Fibroblast of upper back skin (primary cell): ENCODE measurements around the gene UBE2O.

ENCODE experiments used
- DNase-seq: peaks from one replicate; pipeline ENCODE4 v3.0.0-alpha.2; 2013

Gene UBE2O

GRCh38 chr17:76437467-76438402 lies 15.2 kb downstream of the UBE2O start:
- no peak for DNase-seq

- DNase-seq, result no peak
Measured at GRCh38 chr17:76435751-76436150, 17.2 kb downstream of the UBE2O start.

- DNase-seq, result no peak
Measured at GRCh38 chr17:76434870-76435269, 18.1 kb downstream of the UBE2O start.

- no peak for DNase-seq
Measured at GRCh38 chr17:76433693-76434092, 19.3 kb downstream of the UBE2O start.

- DNase-seq, result no peak
Measured at GRCh38 chr17:76432712-76433336, 20.1 kb downstream of the UBE2O start.

GRCh38 chr17:76432004-76432403 lies 20.9 kb downstream of the UBE2O start:
- DNase-seq, result no peak

- DNase-seq, result no peak
Measured at GRCh38 chr17:76431509-76431908, 21.4 kb downstream of the UBE2O start.

- no peak for DNase-seq
Measured at GRCh38 chr17:76428511-76428910, 24.4 kb downstream of the UBE2O start.

- peak; percentile 33 for DNase-seq
Measured at GRCh38 chr17:76427501-76428231, 25.3 kb downstream of the UBE2O start.

GRCh38 chr17:76426853-76427252 lies 26.1 kb downstream of the UBE2O start:
- DNase-seq, result no peak

GRCh38 chr17:76422860-76423259 lies 30.1 kb downstream of the UBE2O start:
- no peak for DNase-seq

- no peak for DNase-seq
Measured at GRCh38 chr17:76422406-76422805, 30.5 kb downstream of the UBE2O start.

- DNase-seq, result peak; percentile 39
Measured at GRCh38 chr17:76421044-76421407, 31.9 kb downstream of the UBE2O start.

- no peak for DNase-seq
Measured at GRCh38 chr17:76420356-76421043, 32.5 kb downstream of the UBE2O start.

GRCh38 chr17:76419576-76420260 lies 33.2 kb downstream of the UBE2O start:
- no peak for DNase-seq

- DNase-seq, result peak; percentile 6
Measured at GRCh38 chr17:76417499-76418143, 35.3 kb downstream of the UBE2O start.

- no peak for DNase-seq
Measured at GRCh38 chr17:76416899-76417298, 36.1 kb downstream of the UBE2O start.

- no peak for DNase-seq
Measured at GRCh38 chr17:76416457-76416856, 36.5 kb downstream of the UBE2O start.

GRCh38 chr17:76415786-76416185 lies 37.2 kb downstream of the UBE2O start:
- no peak for DNase-seq

- DNase-seq, result peak; percentile 53
Measured at GRCh38 chr17:76414334-76415295, 38.3 kb downstream of the UBE2O start.

GRCh38 chr17:76411247-76411646 lies 41.7 kb downstream of the UBE2O start:
- DNase-seq, result no peak
